GM18505 (cell line): ENCODE measurements around the gene SLC39A11.

Experiments used
- ATAC-seq: cut with Tn5 transposase; IDR thresholded peaks from one replicate; pipeline ENCODE4 v1.9.1; 2021; ENCODE audit not compliant: unreplicated experiment
- POLR2A ChIP-seq: IDR thresholded peaks from 4 replicates; pipeline ENCODE4 v1.6.1; 2011; ENCODE audit warnings: borderline replicate concordance; ENCODE audit not compliant: insufficient read depth, insufficient read length; ENCODE audit errors: extremely low read depth

SLC39A11 gene

GRCh38 chr17:72751746-72752145 is 340.7 kb downstream of the SLC39A11 start:
- TF ChIP-seq POLR2A: no peak
- no peak for ATAC-seq

- TF ChIP-seq POLR2A: no peak
- no peak for ATAC-seq
These were observed 343.3 kb downstream of the SLC39A11 start for GRCh38 chr17:72749119-72749572.

- no peak for TF ChIP-seq POLR2A
- no peak for ATAC-seq
These were observed 345.0 kb downstream of the SLC39A11 start for GRCh38 chr17:72747501-72747900.

GRCh38 chr17:72745241-72745640 is 347.2 kb downstream of the SLC39A11 start:
- no peak for TF ChIP-seq POLR2A

GRCh38 chr17:72743037-72743467 is 349.4 kb downstream of the SLC39A11 start:
- no peak for TF ChIP-seq POLR2A
- ATAC-seq: no peak

More at GRCh38 chr17:72745241-72745640, 347.2 kb downstream of the SLC39A11 start:
- no peak for ATAC-seq

GRCh38 chr17:72737151-72737690 is 355.3 kb downstream of the SLC39A11 start:
- no peak for ATAC-seq
- no peak for TF ChIP-seq POLR2A

GRCh38 chr17:72735592-72735991 is 356.9 kb downstream of the SLC39A11 start:
- no peak for ATAC-seq
- no peak for TF ChIP-seq POLR2A

- no peak for ATAC-seq
- no peak for TF ChIP-seq POLR2A
These were observed 357.4 kb downstream of the SLC39A11 start for GRCh38 chr17:72735048-72735447.

- no peak for ATAC-seq
These were observed 357.9 kb downstream of the SLC39A11 start for GRCh38 chr17:72734613-72735012.

GRCh38 chr17:72733619-72734282 is 358.7 kb downstream of the SLC39A11 start:
- no peak for TF ChIP-seq POLR2A
- ATAC-seq: peak; percentile 46

More at GRCh38 chr17:72734613-72735012, 357.9 kb downstream of the SLC39A11 start:
- no peak for TF ChIP-seq POLR2A

- no peak for TF ChIP-seq POLR2A
- ATAC-seq: no peak
These were observed 359.4 kb downstream of the SLC39A11 start for GRCh38 chr17:72732893-72733618.

- TF ChIP-seq POLR2A: no peak
- ATAC-seq: no peak
These were observed 362.4 kb downstream of the SLC39A11 start for GRCh38 chr17:72730077-72730476.

GRCh38 chr17:72726936-72727335 is 365.6 kb downstream of the SLC39A11 start:
- ATAC-seq: peak; percentile 90
- TF ChIP-seq POLR2A: no peak
